ENCODE measurements around the gene RETREG1. TPM values are rescaled to one million over a fixed set of nuclear protein-coding genes. Genes with fewer than 3 reads are reported as not detected.

RETREG1 gene
- total RNA-seq, 1 experiment from 2014 or later = 3.4 TPM

- no peak overlapping the region for H2BK15ac ChIP-seq (ENCODE audit: low read depth, low read length)
- H3K4me1 ChIP-seq (ENCODE audit: insufficient read depth, low read length) = peaks cover 6% of the 10 kb centered on the region; the same call in 1 of the 2 replicates
- H3T11ph ChIP-seq (ENCODE audit: low read length) = no peak overlapping the region
- Mint-ChIP-seq H3K9me3 (peaks cover 0 to 3% of the 10 kb centered on the region in 2 experiments; a peak in 1 of 5 replicates), H3K27me3 (ENCODE audit: low read depth) (no peaks in the 10 kb centered on the region), H3K4me3 (no peak overlapping the region), H3K36me3 (ENCODE audit: insufficient read depth in 1 of 3, low read depth in 3 of 3) (peaks cover 0 to 3% (median 0%) of the 10 kb centered on the region in 3 experiments; a peak in 3 of 7 replicates), H3K4me1 (peaks cover 11 to 14% of the 10 kb centered on the region in 2 experiments), H3K27ac (no peak overlapping the region; a peak in 2 of 7 replicates)
- no peak overlapping the region for H4K5ac ChIP-seq (ENCODE audit: insufficient read length, low read depth, low read length)
- no peak overlapping the region for H4K91ac ChIP-seq (ENCODE audit: insufficient read length, low read depth, low read length)
- no peak overlapping the region for H2BK5ac ChIP-seq (ENCODE audit: insufficient read length, low read length)
- no peak overlapping the region for H3K56ac ChIP-seq (ENCODE audit: insufficient read length, low read depth, low read length)
- H2AFZ ChIP-seq (ENCODE audit: low read length) = no peak overlapping the region
- WGBS (ENCODE audit: extremely low coverage, insufficient read length, low lambda C conversion rate) = no CpG with 5 or more reads among the region's 10 CpGs
- H2BK12ac ChIP-seq (ENCODE audit: insufficient read length, low read depth, low read length) = no peak overlapping the region
- no peak overlapping the region for H3K18ac ChIP-seq (ENCODE audit: insufficient read length, low read depth, low read length)
- no peak for TF ChIP-seq CTCF (conservative IDR thresholded peaks at IDR 0.05)
- no peak overlapping the region for H3K9ac ChIP-seq (ENCODE audit: extremely low read depth, insufficient read length, low read length)
- H3K27ac ChIP-seq (ENCODE audit: insufficient read length, low read depth, low read length) = no peak overlapping the region
- no peak overlapping the region for H2AK5ac ChIP-seq (ENCODE audit: insufficient read length, low read length)
- H2BK20ac ChIP-seq (ENCODE audit: low read depth, low read length, poor library complexity, severe bottlenecking) = no peak overlapping the region
- no peaks in the 10 kb centered on the region for H4K20me1 ChIP-seq (ENCODE audit: control insufficient read depth, insufficient read depth, insufficient read length)
- no peak overlapping the region for H4K8ac ChIP-seq (replicated peaks; ENCODE audit: insufficient read length, low read depth, low read length)
- no peaks in the 10 kb centered on the region for H3K9me3 ChIP-seq (ENCODE audit: control insufficient read depth, low read depth, low read length)
- no peak overlapping the region for H3K4ac ChIP-seq (ENCODE audit: low read depth, low read length)
- DNase-seq = no peak
- no peaks in the 10 kb centered on the region for H3K79me2 ChIP-seq (ENCODE audit: insufficient read depth, low read length)
- no peaks in the 10 kb centered on the region for H3K27me3 ChIP-seq (ENCODE audit: insufficient read depth, low read length)
- H3K23ac ChIP-seq (ENCODE audit: insufficient read length, low read depth, low read length) = no peak overlapping the region
- H3K14ac ChIP-seq (ENCODE audit: insufficient read depth, low read length) = no peak overlapping the region
- no peak overlapping the region for H2BK120ac ChIP-seq (ENCODE audit: low read depth, low read length, poor library complexity, severe bottlenecking)
- H3K79me1 ChIP-seq (ENCODE audit: insufficient read depth, low read depth, low read length, poor library complexity, severe bottlenecking) = no peaks in the 10 kb centered on the region
- no peak overlapping the region for H3K4me2 ChIP-seq (ENCODE audit: insufficient read depth, insufficient read length, low read length)
- H3K23me2 ChIP-seq (ENCODE audit: insufficient read length, low read depth, low read length, poor library complexity, severe bottlenecking) = no peaks in the 10 kb centered on the region
Observed at GRCh38 chr5:16597946-16598694, 18.7 kb downstream of the RETREG1 start.
